Endothelial cell of umbilical vein (primary cell): ENCODE results near the gene OTX2.

Experiments
- GATA2 ChIP-seq: IDR thresholded peaks from 2 replicates; pipeline ENCODE4 v1.7.0; 2011; ENCODE audit warnings: low read depth, mild to moderate bottlenecking, moderate library complexity, mixed read lengths, low read length; ENCODE audit not compliant: insufficient read length, insufficient read depth
- POLR2A ChIP-seq: IDR thresholded peaks from 2 replicates; pipeline ENCODE4 v1.6.1; 2012; ENCODE audit warnings: low read depth, mild to moderate bottlenecking, control low read depth, low read length
- POLR2AphosphoS5 ChIP-seq: IDR thresholded peaks from 2 replicates; pipeline ENCODE4 v1.6.1; 2012; ENCODE audit warnings: low read depth, mild to moderate bottlenecking, control low read depth, low read length, moderate library complexity; ENCODE audit not compliant: insufficient read depth

- TF ChIP-seq POLR2AphosphoS5 = no peak
- TF ChIP-seq POLR2A = no peak
- TF ChIP-seq GATA2 = no peak
Observed at GRCh38 chr14:56858422-56858821, 48.1 kb upstream of the OTX2 start.
